ENCODE results near the gene PIGM. TPM values are rescaled to one million over a fixed set of nuclear protein-coding genes. Genes with fewer than 3 reads are reported as not detected.

PIGM gene
- total and polyA plus RNA-seq, 2 donors: 3.1 to 5.7 TPM

DNA sequence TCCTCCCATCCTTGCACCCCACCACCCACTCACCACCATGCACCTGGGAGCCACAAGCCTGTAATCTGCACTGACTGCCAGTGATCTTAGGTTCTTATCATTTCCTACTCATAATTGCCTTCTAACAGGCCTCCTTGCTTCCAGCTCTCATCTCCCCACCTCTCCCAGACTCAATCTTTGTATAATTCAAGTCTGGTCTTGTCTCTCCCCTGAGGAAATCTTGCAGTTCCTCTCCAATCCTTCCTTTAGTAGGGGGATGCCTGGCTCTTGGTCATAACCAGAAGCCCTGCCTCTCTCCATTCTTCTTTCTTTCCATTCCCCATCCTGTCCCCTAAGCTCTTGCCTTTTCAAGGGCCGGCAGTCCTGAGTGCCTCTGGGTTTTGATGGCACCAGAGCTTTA lies 27.8 kb downstream of the PIGM start:
- no peak for DNase-seq (ENCODE audit: low read depth in 6 of 9, low spot score in 9 of 9)
- 91% methylated on average over 1 of the region's 1 CpG for WGBS
- no peak overlapping the region for H3K4me3 ChIP-seq (ENCODE audit: low read length in 2 of 2)
- no peaks in the 10 kb centered on the region for H3K36me3 ChIP-seq (ENCODE audit: control insufficient read depth in 2 of 2, insufficient read depth in 2 of 2, low read length in 1 of 2)
- H3K27ac ChIP-seq (ENCODE audit: low read depth in 1 of 2, low read length in 1 of 2): no peak overlapping the region
- peaks cover 0 to 4% of the 10 kb centered on the region in 2 donors for H3K27me3 ChIP-seq (ENCODE audit: control insufficient read depth in 2 of 2, insufficient read depth in 1 of 2, low read length in 1 of 2)
- H3K9me3 ChIP-seq (ENCODE audit: control insufficient read depth in 2 of 2, insufficient read depth in 1 of 2, low read length in 1 of 2): no peaks in the 10 kb centered on the region
- no peaks in the 10 kb centered on the region for H3K4me1 ChIP-seq (ENCODE audit: control insufficient read depth in 2 of 2, insufficient read depth in 2 of 2, low read length in 2 of 2)

DNA sequence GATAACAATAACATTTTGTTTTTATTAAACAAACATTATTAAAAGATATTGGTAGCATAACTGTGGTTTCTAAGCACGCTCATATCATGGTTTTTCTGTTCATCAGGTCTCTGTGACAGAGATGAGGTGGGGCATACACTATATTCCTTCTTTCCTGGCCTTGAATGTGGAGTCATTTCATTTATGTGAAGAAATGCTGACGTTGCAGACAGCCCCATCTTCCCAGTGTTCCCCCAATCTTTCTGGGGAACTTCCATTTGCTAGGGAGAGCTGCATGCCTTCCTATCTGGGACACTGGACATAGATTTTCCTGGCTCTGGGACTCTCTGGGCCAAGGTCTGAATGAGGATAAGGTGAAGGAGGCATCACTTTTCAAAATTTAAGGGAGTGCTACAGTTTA lies 30.4 kb downstream of the PIGM start:
- Histone ChIP-seq H3K4me3 (ENCODE audit: low read length in 2 of 2) (no peak overlapping the region), H3K4me1 (ENCODE audit: control insufficient read depth in 2 of 2, insufficient read depth in 2 of 2, low read length in 2 of 2) (no peaks in the 10 kb centered on the region), H3K9me3 (ENCODE audit: control insufficient read depth in 2 of 2, insufficient read depth in 1 of 2, low read length in 1 of 2) (no peaks in the 10 kb centered on the region), H3K36me3 (ENCODE audit: control insufficient read depth in 2 of 2, insufficient read depth in 2 of 2, low read length in 1 of 2) (no peaks in the 10 kb centered on the region), H3K27me3 (ENCODE audit: control insufficient read depth in 2 of 2, insufficient read depth in 1 of 2, low read length in 1 of 2) (peaks cover 0 to 4% of the 10 kb centered on the region in 2 donors), H3K27ac (ENCODE audit: low read depth in 1 of 2, low read length in 1 of 2) (no peak overlapping the region)
- no peak for DNase-seq (ENCODE audit: low read depth in 6 of 9, low spot score in 9 of 9)
- WGBS: 93% methylated on average over 2 of the region's 2 CpGs

DNA sequence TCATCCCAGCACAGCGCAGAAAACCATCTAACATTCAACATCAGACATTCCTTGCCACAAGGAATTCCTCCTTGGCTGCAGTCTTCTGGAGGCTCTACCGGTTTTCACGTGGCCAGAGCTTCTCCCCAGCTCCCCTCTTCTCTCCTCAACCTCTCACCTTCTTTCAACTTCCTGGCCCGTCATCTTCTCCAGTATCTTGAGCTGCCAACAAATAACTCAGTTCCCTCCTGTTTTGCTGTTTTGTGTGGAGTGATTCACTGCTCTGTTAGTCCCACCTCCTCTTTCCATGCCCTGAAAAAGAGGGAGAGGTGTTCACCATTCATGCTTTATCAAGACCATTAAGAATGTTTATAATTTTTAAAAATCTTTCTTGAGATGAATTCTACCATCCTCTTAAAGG lies 32.6 kb downstream of the PIGM start:
- Histone ChIP-seq H3K27ac (ENCODE audit: low read depth in 1 of 2, low read length in 1 of 2) (no peak overlapping the region), H3K4me1 (ENCODE audit: control insufficient read depth in 2 of 2, insufficient read depth in 2 of 2, low read length in 2 of 2) (no peaks in the 10 kb centered on the region), H3K9me3 (ENCODE audit: control insufficient read depth in 2 of 2, insufficient read depth in 1 of 2, low read length in 1 of 2) (no peaks in the 10 kb centered on the region), H3K36me3 (ENCODE audit: control insufficient read depth in 2 of 2, insufficient read depth in 2 of 2, low read length in 1 of 2) (no peaks in the 10 kb centered on the region), H3K27me3 (ENCODE audit: control insufficient read depth in 2 of 2, insufficient read depth in 1 of 2, low read length in 1 of 2) (peaks cover 0 to 4% of the 10 kb centered on the region in 2 donors), H3K4me3 (ENCODE audit: low read length in 2 of 2) (no peak overlapping the region)
- no peak for DNase-seq (ENCODE audit: low read depth in 6 of 9, low spot score in 9 of 9)
- 88% methylated on average over 4 of the region's 4 CpGs for WGBS

DNA sequence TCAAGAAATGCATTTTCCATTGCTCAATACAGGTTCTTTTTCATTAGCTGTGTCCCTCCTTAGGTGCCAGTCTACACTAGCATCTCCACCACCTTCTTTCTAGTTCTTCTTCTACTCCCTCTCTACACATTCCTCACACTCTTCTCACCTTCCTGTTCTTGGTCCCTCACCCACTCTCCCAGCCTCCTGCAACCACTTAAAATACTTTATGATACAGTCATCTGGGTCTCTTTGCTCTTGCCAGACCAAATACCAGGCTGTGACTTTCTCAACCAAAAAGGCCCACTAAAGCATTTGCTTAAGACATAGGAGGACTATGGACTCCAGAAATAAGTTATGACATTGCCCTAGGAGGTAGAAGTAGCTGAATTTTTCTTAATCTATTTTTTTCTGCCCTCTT lies 35.1 kb downstream of the PIGM start:
- DNase-seq (ENCODE audit: low read depth in 6 of 9, low spot score in 9 of 9): no peak
- Histone ChIP-seq H3K27me3 (ENCODE audit: control insufficient read depth in 2 of 2, insufficient read depth in 1 of 2, low read length in 1 of 2) (peaks cover 0 to 4% of the 10 kb centered on the region in 2 donors), H3K27ac (ENCODE audit: low read depth in 1 of 2, low read length in 1 of 2) (no peak overlapping the region), H3K9me3 (ENCODE audit: control insufficient read depth in 2 of 2, insufficient read depth in 1 of 2, low read length in 1 of 2) (no peaks in the 10 kb centered on the region), H3K36me3 (ENCODE audit: control insufficient read depth in 2 of 2, insufficient read depth in 2 of 2, low read length in 1 of 2) (no peaks in the 10 kb centered on the region), H3K4me3 (ENCODE audit: low read length in 2 of 2) (no peak overlapping the region), H3K4me1 (ENCODE audit: control insufficient read depth in 2 of 2, insufficient read depth in 2 of 2, low read length in 2 of 2) (no peaks in the 10 kb centered on the region)

DNA sequence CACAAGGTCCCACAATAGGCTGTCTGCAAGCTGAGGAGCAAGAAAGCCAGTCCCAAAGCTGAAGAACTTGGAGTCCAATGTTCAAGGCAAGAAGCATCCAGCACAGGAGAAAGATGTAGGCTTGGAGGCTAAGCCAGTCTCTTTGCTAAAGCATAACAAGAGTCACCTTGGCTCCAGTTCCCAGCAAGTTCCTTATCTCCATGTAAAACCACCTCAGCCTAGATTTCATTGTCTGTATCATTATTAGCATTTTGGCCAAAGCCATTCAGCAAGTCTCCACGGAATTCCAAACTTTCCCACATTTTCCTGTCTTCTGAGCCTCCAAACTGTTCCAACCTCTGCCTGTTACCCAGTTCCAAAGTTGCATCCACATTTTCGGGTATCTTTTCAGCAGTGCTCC lies 36.9 kb downstream of the PIGM start:
- H3K4me1 ChIP-seq (ENCODE audit: control insufficient read depth in 2 of 2, insufficient read depth in 2 of 2, low read length in 2 of 2): no peaks in the 10 kb centered on the region
- WGBS: 96% methylated on average over 2 of the region's 2 CpGs
- H3K9me3 ChIP-seq (ENCODE audit: control insufficient read depth in 2 of 2, insufficient read depth in 1 of 2, low read length in 1 of 2): no peaks in the 10 kb centered on the region
- no peak for DNase-seq (ENCODE audit: low read depth in 6 of 9, low spot score in 9 of 9)
- H3K27ac ChIP-seq (ENCODE audit: low read depth in 1 of 2, low read length in 1 of 2): no peak overlapping the region
- H3K36me3 ChIP-seq (ENCODE audit: control insufficient read depth in 2 of 2, insufficient read depth in 2 of 2, low read length in 1 of 2): no peaks in the 10 kb centered on the region
- H3K27me3 ChIP-seq (ENCODE audit: control insufficient read depth in 2 of 2, insufficient read depth in 1 of 2, low read length in 1 of 2): peaks cover 0 to 4% of the 10 kb centered on the region in 2 donors
- no peak overlapping the region for H3K4me3 ChIP-seq (ENCODE audit: low read length in 2 of 2)

DNA sequence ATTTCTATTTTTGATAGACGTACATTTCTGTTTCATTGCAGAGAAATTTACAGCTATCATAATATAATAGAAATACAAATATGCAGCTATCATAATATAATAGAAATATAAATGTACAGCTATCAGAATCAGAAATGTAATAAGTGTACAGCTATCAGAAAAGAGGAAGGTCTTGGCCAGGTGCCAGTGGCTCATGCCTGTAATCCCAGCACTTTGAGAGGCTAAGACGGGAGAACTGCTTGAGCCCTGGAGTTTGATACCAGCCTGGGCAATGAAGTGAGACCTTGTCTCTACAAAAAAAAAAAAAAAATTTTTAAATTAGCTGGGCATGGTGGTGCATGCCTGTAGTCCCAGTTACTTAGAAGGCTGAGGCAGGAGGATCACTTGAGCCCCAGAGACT lies 37.9 kb downstream of the PIGM start:
- H3K4me1 ChIP-seq (ENCODE audit: control insufficient read depth in 2 of 2, insufficient read depth in 2 of 2, low read length in 2 of 2): no peaks in the 10 kb centered on the region
- no peak overlapping the region for H3K27ac ChIP-seq (ENCODE audit: low read depth in 1 of 2, low read length in 1 of 2)
- H3K9me3 ChIP-seq (ENCODE audit: control insufficient read depth in 2 of 2, insufficient read depth in 1 of 2, low read length in 1 of 2): no peaks in the 10 kb centered on the region
- H3K4me3 ChIP-seq (ENCODE audit: low read length in 2 of 2): no peak overlapping the region
- WGBS: 92% methylated on average over 2 of the region's 2 CpGs
- DNase-seq (ENCODE audit: low read depth in 6 of 9, low spot score in 9 of 9): no peak
- no peaks in the 10 kb centered on the region for H3K36me3 ChIP-seq (ENCODE audit: control insufficient read depth in 2 of 2, insufficient read depth in 2 of 2, low read length in 1 of 2)
- H3K27me3 ChIP-seq (ENCODE audit: control insufficient read depth in 2 of 2, insufficient read depth in 1 of 2, low read length in 1 of 2): no peaks in the 10 kb centered on the region

DNA sequence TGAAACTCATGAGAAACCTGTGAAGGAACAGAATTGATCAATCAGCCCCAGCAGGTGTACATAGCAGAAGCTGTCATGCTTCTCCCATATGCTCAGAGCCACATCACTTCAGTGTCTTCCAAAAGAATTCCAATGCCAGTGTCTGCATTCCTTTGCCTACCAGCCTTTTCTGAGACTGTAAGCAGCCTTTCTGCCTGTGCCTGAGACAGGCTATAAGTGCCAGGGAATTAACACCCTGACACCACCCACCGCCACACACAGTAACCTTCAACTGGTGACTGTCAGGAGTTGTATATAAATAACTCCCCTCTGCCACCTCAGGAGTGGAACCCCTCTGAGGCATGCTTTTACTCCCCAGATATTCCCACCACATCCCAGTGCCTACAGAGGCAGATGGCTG lies 39.6 kb downstream of the PIGM start:
- Histone ChIP-seq H3K9me3 (ENCODE audit: control insufficient read depth in 2 of 2, insufficient read depth in 1 of 2, low read length in 1 of 2) (no peaks in the 10 kb centered on the region), H3K4me1 (ENCODE audit: control insufficient read depth in 2 of 2, insufficient read depth in 2 of 2, low read length in 2 of 2) (no peaks in the 10 kb centered on the region), H3K27me3 (ENCODE audit: control insufficient read depth in 2 of 2, insufficient read depth in 1 of 2, low read length in 1 of 2) (no peaks in the 10 kb centered on the region), H3K36me3 (ENCODE audit: control insufficient read depth in 2 of 2, insufficient read depth in 2 of 2, low read length in 1 of 2) (no peaks in the 10 kb centered on the region), H3K4me3 (ENCODE audit: low read length in 2 of 2) (no peak overlapping the region), H3K27ac (ENCODE audit: low read depth in 1 of 2, low read length in 1 of 2) (no peak overlapping the region)
- 96% methylated on average over 1 of the region's 1 CpG for WGBS
- DNase-seq (ENCODE audit: low read depth in 6 of 9, low spot score in 9 of 9): no peak

DNA sequence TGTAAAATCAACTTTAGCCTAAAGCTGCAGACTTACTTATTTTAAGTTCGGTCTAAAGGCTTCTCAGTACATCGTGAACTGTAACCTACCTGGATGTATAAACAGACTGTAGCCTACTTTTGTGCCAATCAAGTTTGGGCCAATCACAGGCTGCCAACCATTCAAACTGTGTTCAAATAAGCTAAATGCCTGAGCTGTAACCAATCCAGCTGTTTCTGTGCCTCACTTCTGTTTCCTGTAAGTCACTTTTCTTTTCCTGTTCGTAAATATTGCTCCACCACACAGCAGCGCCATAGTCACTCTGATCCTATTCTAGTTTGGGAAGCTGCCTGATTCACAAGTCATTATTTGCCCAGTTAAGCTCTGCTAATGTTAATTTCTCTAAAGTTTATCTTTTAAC lies 40.3 kb downstream of the PIGM start:
- Histone ChIP-seq H3K27me3 (ENCODE audit: control insufficient read depth in 2 of 2, insufficient read depth in 1 of 2, low read length in 1 of 2) (no peaks in the 10 kb centered on the region), H3K4me3 (ENCODE audit: low read length in 2 of 2) (no peak overlapping the region), H3K27ac (ENCODE audit: low read depth in 1 of 2, low read length in 1 of 2) (no peak overlapping the region), H3K36me3 (ENCODE audit: control insufficient read depth in 2 of 2, insufficient read depth in 2 of 2, low read length in 1 of 2) (no peaks in the 10 kb centered on the region), H3K4me1 (ENCODE audit: control insufficient read depth in 2 of 2, insufficient read depth in 2 of 2, low read length in 2 of 2) (no peaks in the 10 kb centered on the region), H3K9me3 (ENCODE audit: control insufficient read depth in 2 of 2, insufficient read depth in 1 of 2, low read length in 1 of 2) (no peaks in the 10 kb centered on the region)
- DNase-seq (ENCODE audit: low read depth in 6 of 9, low spot score in 9 of 9): peak in 2 of 9 donors; percentile 5 to 22
- 58% methylated on average over 4 of the region's 4 CpGs for WGBS

DNA sequence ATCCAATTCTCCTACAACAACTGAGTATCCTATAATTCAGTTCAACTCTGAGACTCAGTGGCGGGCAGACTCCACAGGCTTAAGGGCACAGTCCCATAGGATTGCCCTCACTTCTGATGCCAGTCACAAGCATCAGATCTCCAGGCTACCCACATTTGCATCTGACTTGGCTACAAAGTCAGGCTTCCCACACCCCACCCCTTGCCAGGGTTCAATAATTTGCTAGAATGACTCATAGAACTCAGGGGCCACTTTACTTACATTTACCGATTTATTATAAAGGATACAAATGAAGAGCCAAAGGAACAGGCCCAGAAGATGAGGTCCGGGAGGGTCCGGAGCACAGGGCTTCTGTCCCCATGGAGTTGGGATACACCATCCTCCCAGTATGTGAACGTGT lies 41.8 kb downstream of the PIGM start:
- H3K4me1 ChIP-seq (ENCODE audit: control insufficient read depth in 2 of 2, insufficient read depth in 2 of 2, low read length in 2 of 2): no peaks in the 10 kb centered on the region
- H3K36me3 ChIP-seq (ENCODE audit: control insufficient read depth in 2 of 2, insufficient read depth in 2 of 2, low read length in 1 of 2): no peaks in the 10 kb centered on the region
- no peaks in the 10 kb centered on the region for H3K9me3 ChIP-seq (ENCODE audit: control insufficient read depth in 2 of 2, insufficient read depth in 1 of 2, low read length in 1 of 2)
- no peak overlapping the region for H3K4me3 ChIP-seq (ENCODE audit: low read length in 2 of 2)
- H3K27ac ChIP-seq (ENCODE audit: low read depth in 1 of 2, low read length in 1 of 2): no peak overlapping the region
- no peak for DNase-seq (ENCODE audit: low read depth in 6 of 9, low spot score in 9 of 9)
- no peaks in the 10 kb centered on the region for H3K27me3 ChIP-seq (ENCODE audit: control insufficient read depth in 2 of 2, insufficient read depth in 1 of 2, low read length in 1 of 2)
- 95% methylated on average over 5 of the region's 5 CpGs for WGBS

DNA sequence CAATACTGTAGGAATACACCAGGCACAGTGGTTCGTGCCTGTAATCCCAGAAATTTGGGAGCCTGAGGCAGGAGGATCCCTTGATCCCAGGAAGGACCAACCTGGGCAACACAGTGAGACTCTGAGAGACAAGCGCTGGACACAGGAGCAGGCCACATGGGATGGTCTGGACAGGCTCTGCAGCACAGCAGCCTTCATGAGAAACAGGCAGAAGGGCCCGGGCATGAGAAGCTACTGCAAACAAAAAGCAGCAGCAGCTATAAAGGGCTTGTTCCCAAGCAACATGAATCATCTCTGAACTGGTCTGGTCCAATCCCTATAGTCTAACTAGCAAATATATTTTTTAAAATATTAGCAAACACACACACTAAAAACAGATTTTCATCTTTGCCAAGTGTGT lies 42.2 kb downstream of the PIGM start:
- 95% methylated on average over 3 of the region's 3 CpGs for WGBS

More for the DNA sequence above, 42.2 kb downstream of the PIGM start:
- H3K4me1 ChIP-seq (ENCODE audit: control insufficient read depth in 2 of 2, insufficient read depth in 2 of 2, low read length in 2 of 2): no peaks in the 10 kb centered on the region
- H3K36me3 ChIP-seq (ENCODE audit: control insufficient read depth in 2 of 2, insufficient read depth in 2 of 2, low read length in 1 of 2): no peaks in the 10 kb centered on the region
- H3K4me3 ChIP-seq (ENCODE audit: low read length in 2 of 2): no peak overlapping the region
- no peaks in the 10 kb centered on the region for H3K9me3 ChIP-seq (ENCODE audit: control insufficient read depth in 2 of 2, insufficient read depth in 1 of 2, low read length in 1 of 2)
- no peak overlapping the region for H3K27ac ChIP-seq (ENCODE audit: low read depth in 1 of 2, low read length in 1 of 2)
- no peaks in the 10 kb centered on the region for H3K27me3 ChIP-seq (ENCODE audit: control insufficient read depth in 2 of 2, insufficient read depth in 1 of 2, low read length in 1 of 2)
- no peak for DNase-seq (ENCODE audit: low read depth in 6 of 9, low spot score in 9 of 9)

All from thymus (tissue), 11 donors.